WTC11 (cell line): ENCODE results near the gene TCF7L1. TPM values are rescaled to one million over a fixed set of nuclear protein-coding genes. Genes with fewer than 3 reads are reported as not detected.

ENCODE experiments used
- ATAC-seq: fragments of 200-7000 bp; cut with Tn5 transposase; 2 replicates; pipeline ENCODE4 v1.10.0; 2021; ENCODE audit warnings: mild to moderate bottlenecking, moderate library complexity
- CTCF ChIA-PET: fragments of 300-600 bp; sonication (Branson Sonifier 250); formaldehyde crosslinking; loops from one replicate; lab custom pipeline; 2021; ENCODE audit warnings: antibody characterized with exemption; lab: Charles Lee
- POLR2A ChIA-PET: fragments of 350-600 bp; sonication (Branson Sonifier 250); formaldehyde crosslinking; loops from one replicate; lab custom pipeline; 2021; ENCODE audit warnings: antibody characterized with exemption; lab: Charles Lee
- DNase-seq: peaks from one replicate; pipeline ENCODE4 v3.0.0; 2021; ENCODE audit warnings: low spot score
- H3K27ac Mint-ChIP-seq: 2 replicates; pipeline ENCODE4 v1.8.0; 2021; ENCODE audit warnings: mixed read lengths
- H3K27me3 Mint-ChIP-seq: 2 replicates; pipeline ENCODE4 v1.8.0; 2021; ENCODE audit warnings: low read depth, mild to moderate bottlenecking, moderate library complexity, mixed read lengths
- H3K36me3 Mint-ChIP-seq: 2 replicates; pipeline ENCODE4 v1.8.0; 2021; ENCODE audit warnings: mixed read lengths
- H3K4me1 Mint-ChIP-seq: 2 replicates; pipeline ENCODE4 v1.8.0; 2022; ENCODE audit warnings: mixed read lengths
- H3K4me3 Mint-ChIP-seq: 2 replicates; pipeline ENCODE4 v1.8.0; 2021; ENCODE audit warnings: mild to moderate bottlenecking, moderate library complexity, mixed read lengths
- H3K9me3 Mint-ChIP-seq: 2 replicates; pipeline ENCODE4 v1.8.0; 2021; ENCODE audit warnings: mixed read lengths
- AR ChIP-seq: fragments of 250-450 bp; sonication (Bioruptor Pico); IDR thresholded peaks from 2 replicates; pipeline ENCODE4 v1.9.0; 2021; ENCODE audit warnings: mild to moderate bottlenecking
- CDX4 ChIP-seq: fragments of 250-450 bp; sonication (Bioruptor Pico); IDR thresholded peaks from 2 replicates; pipeline ENCODE4 v1.9.0; 2021; ENCODE audit warnings: moderate library complexity, mild to moderate bottlenecking, inconsistent platforms, borderline replicate concordance
- E2F4 ChIP-seq: sonication (generic); formaldehyde crosslinking; IDR thresholded peaks from 2 replicates; pipeline ENCODE4 v1.8.1; 2022; ENCODE audit warnings: low read depth, mild to moderate bottlenecking, moderate library complexity, missing genetic modification reagents, borderline replicate concordance
- FOXJ3 ChIP-seq: sonication (generic); formaldehyde crosslinking; IDR thresholded peaks from 2 replicates; pipeline ENCODE4 v1.9.0; 2021; ENCODE audit warnings: missing genetic modification reagents, mild to moderate bottlenecking, borderline replicate concordance
- FOXP4 ChIP-seq: sonication (generic); formaldehyde crosslinking; IDR thresholded peaks from 2 replicates; pipeline ENCODE4 v1.8.0; 2022; ENCODE audit warnings: mild to moderate bottlenecking, missing genetic modification reagents
- HMGA2 ChIP-seq: fragments of 250-450 bp; sonication (Bioruptor Pico); IDR thresholded peaks from 2 replicates; pipeline ENCODE4 v1.4.0; 2021; ENCODE audit warnings: mild to moderate bottlenecking, moderate library complexity
- NR3C1 ChIP-seq: sonication (generic); formaldehyde crosslinking; conservative IDR thresholded peaks from 2 replicates; pipeline ENCODE4 v1.8.1; 2023; ENCODE audit warnings: low read depth, mild to moderate bottlenecking, missing genetic modification reagents
- PREB ChIP-seq: sonication (generic); formaldehyde crosslinking; IDR thresholded peaks from 2 replicates; pipeline ENCODE4 v1.8.1; 2022; ENCODE audit warnings: mild to moderate bottlenecking, missing genetic modification reagents, moderate library complexity, borderline replicate concordance
- SP1 ChIP-seq: sonication (generic); formaldehyde crosslinking; conservative IDR thresholded peaks from 2 replicates; pipeline ENCODE4 v1.8.1; 2022; ENCODE audit warnings: missing genetic modification reagents
- TEAD4 ChIP-seq: sonication (generic); formaldehyde crosslinking; IDR thresholded peaks from 2 replicates; pipeline ENCODE4 v1.8.0; 2022; ENCODE audit warnings: mild to moderate bottlenecking, missing genetic modification reagents
- ZNF138 ChIP-seq: sonication (generic); formaldehyde crosslinking; conservative IDR thresholded peaks from 2 replicates; pipeline ENCODE4 v1.8.1; 2022; ENCODE audit warnings: mild to moderate bottlenecking, moderate library complexity, missing genetic modification reagents
- ZNF263 ChIP-seq: sonication (generic); formaldehyde crosslinking; IDR thresholded peaks from 2 replicates; pipeline ENCODE4 v1.8.1; 2022; ENCODE audit warnings: low read depth, mild to moderate bottlenecking, moderate library complexity, missing genetic modification reagents
- ZNF425 ChIP-seq: fragments of 250-450 bp; sonication (Bioruptor Pico); conservative IDR thresholded peaks from 2 replicates; pipeline ENCODE4 v1.9.0; 2021; ENCODE audit warnings: mild to moderate bottlenecking
- total RNA-seq: library from RNA; stranded (reverse); gene quantifications from 3 replicates; pipeline ENCODE4 v1.2.3, GENCODE V29; 2021

TCF7L1 gene
- total RNA-seq, 1 experiment from 2014 or later: 104 TPM

GRCh38 chr2:85282914-85283313 lies 149.7 kb downstream of the TCF7L1 start (continued):
- TF ChIP-seq PREB (CRISPR knock-in tag): no peak
- no peak for TF ChIP-seq CDX4 (CRISPR knock-in tag)
- no peak for TF ChIP-seq ZNF425 (CRISPR knock-in tag)
- no peak for TF ChIP-seq NR3C1 (CRISPR knock-in tag)
- no peak for TF ChIP-seq HMGA2 (CRISPR knock-in tag)
- no peak for TF ChIP-seq E2F4 (CRISPR knock-in tag)
- no peak for TF ChIP-seq SP1
- no peak for TF ChIP-seq ZNF138 (CRISPR knock-in tag)

- H3K4me3 Mint-ChIP-seq: no peak overlapping the region
- no peaks in the 10 kb centered on the region for H3K27me3 Mint-ChIP-seq
- ChIA-PET POLR2A (no interaction called here), CTCF (interaction anchor here (2.1 to 2.5 kb wide), 2 partner anchors 17 to 97 kb away, joined by 14 to 28 read pairs; no protein-coding TSS in a partner anchor)
- peaks cover 29% of the 10 kb centered on the region for H3K4me1 Mint-ChIP-seq
- H3K27ac Mint-ChIP-seq: peak overlapping the region; percentile 67
- ATAC-seq (no peak), DNase-seq (no peak)
- H3K36me3 Mint-ChIP-seq: peaks cover 23% of the 10 kb centered on the region
- TF ChIP-seq FOXP4 (CRISPR knock-in tag): no peak
- no peak for TF ChIP-seq TEAD4 (CRISPR knock-in tag)
- TF ChIP-seq PREB (CRISPR knock-in tag): no peak
- TF ChIP-seq AR (CRISPR knock-in tag): no peak
- no peak for TF ChIP-seq FOXJ3 (CRISPR knock-in tag)
- TF ChIP-seq ZNF263 (CRISPR knock-in tag): no peak
- no peaks in the 10 kb centered on the region for H3K9me3 Mint-ChIP-seq
Observed at GRCh38 chr2:85283641-85284040, 150.4 kb downstream of the TCF7L1 start.
